ENCODE results near the gene DTX3L. TPM values are rescaled to one million over a fixed set of nuclear protein-coding genes. Genes with fewer than 3 reads are reported as not detected.

The DTX3L gene
- total RNA-seq, 4 donors from 2014 or later = 23.7 to 24.6 (median 24.2) TPM

DNA sequence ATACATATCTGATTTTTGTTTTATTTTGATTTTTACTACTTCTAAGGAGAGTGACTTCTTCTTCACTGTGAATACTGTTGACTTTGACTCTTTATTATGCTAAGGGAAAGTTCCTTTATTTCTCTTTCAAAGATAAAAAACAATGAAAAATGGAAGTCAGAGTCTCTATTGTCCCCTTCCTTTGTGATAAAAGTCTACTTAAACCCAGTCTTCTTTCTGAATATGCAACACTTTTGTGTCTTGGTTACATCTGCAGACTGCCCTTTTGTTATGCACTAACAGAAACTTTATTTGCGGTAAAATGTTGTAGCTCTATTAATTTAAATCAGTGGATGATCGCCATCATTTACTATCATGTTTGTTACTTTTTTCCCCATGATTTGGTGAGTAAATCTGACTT is 26.5 kb downstream of the DTX3L start:
- 90 to 91% methylated on average over 2 of the region's 2 CpGs for WGBS, 2 donors (ENCODE audit: low coverage in 1 of 2)
- no peak overlapping the region for H3K27ac ChIP-seq
- H3K27me3 ChIP-seq = no peaks in the 10 kb centered on the region
- H3K4me1 ChIP-seq = no peaks in the 10 kb centered on the region
- ATAC-seq = no peak
- no peak for TF ChIP-seq POLR2A (IDR thresholded peaks at IDR 0.05)
- TF ChIP-seq EP300 (IDR thresholded peaks at IDR 0.05) = no peak
- no peaks in the 10 kb centered on the region for H3K36me3 ChIP-seq
- H3K9me3 ChIP-seq = no peaks in the 10 kb centered on the region
- no peak overlapping the region for H3K4me3 ChIP-seq

DNA sequence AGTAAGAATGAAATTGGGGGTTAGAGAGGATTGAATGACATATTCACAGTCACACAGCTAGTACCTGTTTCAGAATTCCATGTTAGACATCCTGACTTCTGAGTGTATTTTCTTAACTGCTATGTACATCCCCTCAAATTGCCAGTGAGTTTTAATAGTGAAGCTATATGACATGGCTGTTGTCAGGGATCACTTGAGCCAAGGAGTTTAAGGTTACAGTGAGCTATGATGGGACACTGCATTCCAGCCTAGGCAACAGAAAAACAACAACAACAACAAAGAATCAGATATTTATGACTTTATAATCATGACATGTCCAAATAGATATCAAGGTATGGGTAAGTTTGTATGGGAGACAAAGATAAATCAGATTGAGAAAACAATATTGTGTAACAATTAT is 29.9 kb downstream of the DTX3L start:
- H3K27me3 ChIP-seq = no peaks in the 10 kb centered on the region
- no peaks in the 10 kb centered on the region for H3K9me3 ChIP-seq
- H3K4me3 ChIP-seq = no peak overlapping the region
- no peak for TF ChIP-seq POLR2A (IDR thresholded peaks at IDR 0.05)
- TF ChIP-seq, protein P1, sequence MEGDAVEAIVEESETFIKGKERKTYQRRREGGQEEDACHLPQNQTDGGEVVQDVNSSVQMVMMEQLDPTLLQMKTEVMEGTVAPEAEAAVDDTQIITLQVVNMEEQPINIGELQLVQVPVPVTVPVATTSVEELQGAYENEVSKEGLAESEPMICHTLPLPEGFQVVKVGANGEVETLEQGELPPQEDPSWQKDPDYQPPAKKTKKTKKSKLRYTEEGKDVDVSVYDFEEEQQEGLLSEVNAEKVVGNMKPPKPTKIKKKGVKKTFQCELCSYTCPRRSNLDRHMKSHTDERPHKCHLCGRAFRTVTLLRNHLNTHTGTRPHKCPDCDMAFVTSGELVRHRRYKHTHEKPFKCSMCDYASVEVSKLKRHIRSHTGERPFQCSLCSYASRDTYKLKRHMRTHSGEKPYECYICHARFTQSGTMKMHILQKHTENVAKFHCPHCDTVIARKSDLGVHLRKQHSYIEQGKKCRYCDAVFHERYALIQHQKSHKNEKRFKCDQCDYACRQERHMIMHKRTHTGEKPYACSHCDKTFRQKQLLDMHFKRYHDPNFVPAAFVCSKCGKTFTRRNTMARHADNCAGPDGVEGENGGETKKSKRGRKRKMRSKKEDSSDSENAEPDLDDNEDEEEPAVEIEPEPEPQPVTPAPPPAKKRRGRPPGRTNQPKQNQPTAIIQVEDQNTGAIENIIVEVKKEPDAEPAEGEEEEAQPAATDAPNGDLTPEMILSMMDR (IDR thresholded peaks at IDR 0.05) = no peak
- no peak for TF ChIP-seq EP300 (IDR thresholded peaks at IDR 0.05)
- TF ChIP-seq POLR2AphosphoS5 (IDR thresholded peaks at IDR 0.05) = no peak
- no peak overlapping the region for H3K27ac ChIP-seq
- H3K4me1 ChIP-seq = no peaks in the 10 kb centered on the region
- ATAC-seq = no peak
- H3K36me3 ChIP-seq = no peaks in the 10 kb centered on the region

DNA sequence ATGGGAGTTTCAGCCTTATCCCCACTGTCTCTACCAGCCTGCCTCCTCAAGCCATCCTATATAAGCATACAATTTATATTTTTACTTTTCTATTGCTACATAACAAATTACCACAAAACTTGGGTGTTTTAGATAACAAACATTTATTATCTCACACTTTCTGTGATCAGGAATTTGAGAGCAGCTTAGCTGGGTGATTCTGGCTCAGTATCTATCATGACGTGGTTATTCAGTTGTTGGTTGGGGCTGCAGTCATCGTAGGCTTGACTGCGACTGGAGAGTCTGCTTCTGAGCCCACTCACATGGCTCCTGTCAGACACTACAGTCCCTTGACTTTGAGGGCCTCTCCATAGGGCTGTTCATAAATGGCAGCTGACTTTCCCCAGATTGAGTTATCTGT is 34.0 kb downstream of the DTX3L start:
- 81 to 100% methylated on average over 2 of the region's 3 CpGs for WGBS, 2 donors (ENCODE audit: low coverage in 1 of 2)
- no peak for ATAC-seq
- no peak overlapping the region for H3K4me3 ChIP-seq

DNA sequence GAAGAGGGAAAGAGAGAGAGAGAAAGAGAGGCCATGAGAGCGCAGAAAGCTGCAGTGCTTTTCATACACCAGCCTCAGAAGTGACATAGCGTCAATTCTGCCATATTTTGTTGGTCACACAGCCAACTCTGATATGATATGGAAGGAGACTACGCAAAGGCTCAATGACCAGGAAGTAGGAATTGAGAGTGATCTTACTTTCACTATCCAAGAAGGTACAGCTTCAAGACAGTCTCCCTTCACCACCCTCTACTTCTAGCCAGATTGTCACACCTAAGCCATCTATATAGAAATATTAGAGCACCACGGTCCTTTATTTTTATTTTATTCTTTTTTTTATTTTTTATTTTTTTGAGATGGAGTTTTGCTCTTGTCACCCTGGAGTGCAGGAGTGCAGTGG is 34.4 kb downstream of the DTX3L start:
- H3K27me3 ChIP-seq = no peaks in the 10 kb centered on the region
- no peak overlapping the region for H3K27ac ChIP-seq
- no peaks in the 10 kb centered on the region for H3K36me3 ChIP-seq
- ATAC-seq = no peak
- WGBS, 2 donors (ENCODE audit: low coverage in 1 of 2) = 66 to 90% methylated on average over 4 of the region's 4 CpGs
- no peak overlapping the region for H3K4me3 ChIP-seq
- no peaks in the 10 kb centered on the region for H3K4me1 ChIP-seq
- no peaks in the 10 kb centered on the region for H3K9me3 ChIP-seq
- TF ChIP-seq POLR2A (IDR thresholded peaks at IDR 0.05) (no peak), POLR2AphosphoS5 (IDR thresholded peaks at IDR 0.05) (no peak), EP300 (IDR thresholded peaks at IDR 0.05) (no peak)
- TF ChIP-seq, protein P1 (IDR thresholded peaks at IDR 0.05) = no peak

More for the DNA sequence above, 34.0 kb downstream of the DTX3L start:
- H3K9me3 ChIP-seq = no peaks in the 10 kb centered on the region
- H3K36me3 ChIP-seq = no peaks in the 10 kb centered on the region
- H3K27me3 ChIP-seq = no peaks in the 10 kb centered on the region
- TF ChIP-seq POLR2AphosphoS5 (IDR thresholded peaks at IDR 0.05) (no peak), EP300 (IDR thresholded peaks at IDR 0.05) (no peak), POLR2A (IDR thresholded peaks at IDR 0.05) (no peak)
- TF ChIP-seq, protein P1 (IDR thresholded peaks at IDR 0.05) = no peak
- no peaks in the 10 kb centered on the region for H3K4me1 ChIP-seq
- H3K27ac ChIP-seq = no peak overlapping the region

DNA sequence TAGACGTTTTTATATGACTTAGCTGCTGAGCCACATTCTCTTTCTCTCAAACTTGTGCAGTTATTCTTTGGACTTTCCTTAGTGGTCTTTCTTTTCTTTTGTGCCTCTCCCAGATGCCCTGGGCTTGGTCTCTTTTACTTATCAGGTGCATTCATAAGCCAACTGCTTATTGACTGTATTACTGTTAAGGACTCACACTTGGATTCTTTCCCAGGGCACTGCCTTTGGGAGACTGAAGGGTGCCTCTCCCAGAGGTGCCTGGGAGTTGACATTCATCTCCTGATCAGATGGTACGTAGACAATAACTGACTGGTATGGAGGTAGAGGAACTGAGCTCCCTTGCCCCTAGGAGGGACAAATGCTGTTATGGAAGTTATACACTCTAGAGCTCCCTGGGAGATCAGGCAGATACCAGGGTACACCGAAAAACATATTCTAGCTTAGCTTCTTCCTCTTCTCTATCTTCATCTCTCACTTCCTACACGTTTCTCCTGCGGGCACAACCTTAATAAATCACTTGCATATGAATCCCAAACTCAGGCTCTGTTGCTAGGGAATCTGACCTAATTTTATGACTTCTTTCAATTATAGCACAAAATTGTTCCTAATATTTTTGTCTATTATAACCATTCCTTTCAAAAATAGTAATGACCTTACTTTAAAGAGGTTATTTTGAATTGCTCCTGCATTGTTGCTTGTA is 38.0 kb downstream of the DTX3L start:
- 57 to 80% methylated on average over 5 of the region's 5 CpGs for WGBS, 2 donors (ENCODE audit: low coverage in 1 of 2)
- Histone ChIP-seq H3K9me3 (no peaks in the 10 kb centered on the region), H3K27me3 (no peaks in the 10 kb centered on the region), H3K27ac (no peak overlapping the region), H3K4me1 (no peaks in the 10 kb centered on the region), H3K4me3 (no peak overlapping the region), H3K36me3 (no peaks in the 10 kb centered on the region)
- TF ChIP-seq EP300 (IDR thresholded peaks at IDR 0.05) (no peak), POLR2A (IDR thresholded peaks at IDR 0.05) (no peak)
- no peak for ATAC-seq

DNA sequence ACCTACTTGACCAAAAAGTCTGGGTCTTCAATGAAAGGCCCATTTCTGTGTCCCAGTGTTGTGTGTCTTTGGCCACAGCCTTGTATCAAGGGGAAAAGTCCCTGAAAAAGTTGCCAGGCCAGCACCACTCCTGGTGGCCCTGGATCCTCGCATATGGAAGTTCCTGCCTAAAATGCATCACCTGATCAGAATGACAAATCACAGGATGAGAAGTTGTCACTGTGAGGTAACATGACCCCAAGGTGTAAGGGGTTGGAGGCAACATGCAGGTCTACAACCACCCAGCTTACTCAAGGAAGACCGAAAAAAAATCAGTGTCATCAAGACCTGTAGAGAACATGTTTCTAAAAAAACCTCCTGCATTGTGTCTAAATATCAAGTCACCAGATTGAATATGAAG is 38.9 kb downstream of the DTX3L start:
- no peak for TF ChIP-seq POLR2AphosphoS5 (IDR thresholded peaks at IDR 0.05)
- TF ChIP-seq EP300 (IDR thresholded peaks at IDR 0.05) = no peak
- TF ChIP-seq POLR2A (IDR thresholded peaks at IDR 0.05) = no peak
- TF ChIP-seq, protein P1 (IDR thresholded peaks at IDR 0.05) = no peak
- WGBS, 2 donors (ENCODE audit: low coverage in 1 of 2) = 80 to 100% methylated on average over 1 of the region's 2 CpGs
- H3K36me3 ChIP-seq = no peaks in the 10 kb centered on the region
- no peak overlapping the region for H3K4me3 ChIP-seq
- no peaks in the 10 kb centered on the region for H3K4me1 ChIP-seq
- H3K9me3 ChIP-seq = no peaks in the 10 kb centered on the region
- ATAC-seq = no peak
- no peaks in the 10 kb centered on the region for H3K27me3 ChIP-seq
- no peak overlapping the region for H3K27ac ChIP-seq
